Gastroesophageal sphincter (tissue), 4 donors: ENCODE measurements around the gene SMG6. TPM values are rescaled to one million over a fixed set of nuclear protein-coding genes. Genes with fewer than 3 reads are reported as not detected.
"Not testable (repeated sequence)": the region's sequence is repeated elsewhere in the genome, so short reads cannot be mapped to it uniquely, and the experiment has no call there.

ENCODE experiments used
- ATAC-seq: fragments of 150-250 bp; one replicate; pipeline ENCODE4 v1.9.1; 2016; ENCODE audit warnings: mild to moderate bottlenecking, moderate library complexity
- H3K27ac ChIP-seq, 4 donors: fragments of 200-600 bp; sonication (generic) in 3 of 4; 1 replicate in 3 of 4; 2 replicates in 1 of 4; pipeline ENCODE4 v1.5.1; 2016 to 2019
- H3K27me3 ChIP-seq: fragments of 200-600 bp; sonication (generic); one replicate; pipeline ENCODE4 v1.5.1; 2019
- H3K36me3 ChIP-seq, 2 donors: fragments of 200-600 bp; sonication (generic); one replicate each; pipeline ENCODE4 v1.5.1; 2019; ENCODE audit warnings: control low read depth in 1 of 2
- H3K4me1 ChIP-seq, 3 donors: fragments of 200-600 bp; sonication (generic); 1 replicate in 2 of 3; 2 replicates in 1 of 3; pipeline ENCODE4 v1.5.1; 2016 to 2019; ENCODE audit warnings: control low read depth in 2 of 3
- H3K4me3 ChIP-seq, 2 donors: fragments of 200-600 bp; sonication (generic); one replicate each; pipeline ENCODE4 v1.5.1; 2019; ENCODE audit warnings: mild to moderate bottlenecking in 1 of 2, moderate library complexity in 1 of 2
- H3K9me3 ChIP-seq, 3 donors: fragments of 200-600 bp; sonication (generic); one replicate each; pipeline ENCODE4 v1.5.1; 2017 to 2019; ENCODE audit warnings: control low read depth in 2 of 3
- CTCF ChIP-seq, 4 experiments: fragments of 200-600 bp in 2 of 4; fragments of 450-650 bp in 2 of 4; sonication (generic) in 1 of 4; IDR thresholded peaks; one replicate each; pipeline ENCODE4 v1.5.1; 2017 to 2019; ENCODE audit warnings: antibody characterized with exemption in 4 of 4, mild to moderate bottlenecking in 2 of 4, moderate library complexity in 2 of 4
- EP300 ChIP-seq: sonication (generic); formaldehyde crosslinking; IDR thresholded peaks from one replicate; pipeline ENCODE4 v1.6.1; 2017; ENCODE audit warnings: antibody characterized with exemption, mild to moderate bottlenecking
- POLR2A ChIP-seq, 2 donors: fragments of 450-650 bp; IDR thresholded peaks; one replicate each; pipeline ENCODE4 v1.6.1; 2017; ENCODE audit warnings: antibody characterized with exemption in 2 of 2, mild to moderate bottlenecking in 2 of 2, moderate library complexity in 1 of 2
- POLR2AphosphoS5 ChIP-seq: sonication (generic); formaldehyde crosslinking; IDR thresholded peaks from one replicate; pipeline ENCODE4 v1.6.1; 2017; ENCODE audit warnings: antibody characterized with exemption
- WGBS, 2 donors: methylation state at CpG; one replicate each; pipeline ENCODE4 v1.1.5; 2018; ENCODE audit warnings: low coverage in 1 of 2; 5-methylcytosine and 5-hydroxymethylcytosine counted together
- total RNA-seq, 4 donors: library from RNA; depleted of rRNA; stranded (reverse); fragments of >200 nt; gene quantifications; one replicate each; pipeline ENCODE4 v1.1.0, GENCODE V29; 2016

The SMG6 gene
- total RNA-seq, 4 donors from 2014 or later, result 27.2 to 75.5 (median 43.9) TPM

DNA sequence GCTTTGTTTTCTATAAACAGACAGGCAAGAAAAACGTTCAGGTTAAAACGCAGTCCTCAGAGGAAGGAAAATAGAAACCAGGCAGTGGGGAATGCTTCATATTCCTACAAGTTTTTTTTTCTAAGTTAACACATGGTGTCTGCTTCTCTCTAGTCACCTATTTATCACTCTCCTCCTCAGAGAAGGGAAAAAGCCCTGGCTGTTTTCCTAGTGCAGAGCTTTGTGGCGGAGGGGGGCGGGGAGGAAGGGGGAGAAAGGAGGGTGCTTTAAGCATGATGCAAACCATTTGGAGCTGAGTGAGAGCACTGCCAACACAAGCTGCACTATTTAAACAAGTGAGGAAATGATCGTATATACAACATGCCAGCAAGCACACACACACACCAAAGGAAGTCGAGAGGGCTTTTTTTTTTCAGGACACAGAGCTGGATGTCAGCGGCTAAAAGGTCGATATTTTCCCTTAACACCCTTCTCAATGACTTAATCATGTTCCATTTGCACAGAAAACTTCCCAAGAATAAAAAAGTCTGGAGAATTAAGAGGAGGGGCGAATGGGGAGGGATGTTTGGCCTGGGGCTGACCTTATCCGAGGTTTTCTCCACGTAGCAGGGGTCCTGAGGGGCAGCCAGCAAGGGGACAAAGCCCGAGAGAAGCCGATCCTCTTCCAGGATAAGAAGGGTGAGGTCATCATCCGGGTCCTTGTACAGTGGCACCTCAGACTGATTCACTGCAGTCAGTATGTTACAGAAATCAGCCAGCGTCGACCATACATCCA, 131.3 kb downstream of the SMG6 start:
- TF ChIP-seq POLR2A (IDR thresholded peaks at IDR 0.05) (no peak), POLR2AphosphoS5 (peak; percentile 93)
- Histone ChIP-seq H3K4me3 (peak overlapping the region; percentile 13 to 31), H3K27me3 (no peaks in the 10 kb centered on the region), H3K36me3 (peaks cover 0 to 26% of the 10 kb centered on the region in 2 donors), H3K9me3 (no peaks in the 10 kb centered on the region), H3K27ac (peak overlapping the region; percentile 85 to 97 (median 88)), H3K4me1 (peaks cover 36 to 65% (median 52%) of the 10 kb centered on the region in 3 donors)
- peak; percentile 87 for ATAC-seq
- 0 to 5% methylated on average over 7 to 14 of the region's 16 CpGs for WGBS, 2 donors

DNA sequence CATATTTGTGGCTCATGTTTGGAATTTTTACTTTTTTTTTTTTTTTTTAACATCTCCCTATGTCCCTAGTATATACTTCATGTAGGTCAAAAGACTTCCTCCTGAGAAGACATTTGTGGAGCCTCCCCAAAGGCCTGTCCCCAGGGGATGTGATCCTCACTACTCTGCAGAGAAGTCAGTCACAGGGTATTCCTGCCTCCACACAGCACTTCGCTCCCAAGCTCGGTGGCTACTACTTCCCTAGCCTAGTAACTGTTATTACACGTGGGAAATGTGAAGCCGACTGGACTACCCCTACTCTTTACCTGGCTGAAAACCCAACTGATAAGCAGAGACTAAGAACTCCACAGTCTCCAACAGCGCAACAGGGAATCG, 131.9 kb downstream of the SMG6 start:
- Histone ChIP-seq H3K4me3 (peak overlapping the region; percentile 6 to 31), H3K27ac (peak overlapping the region; percentile 85 to 97 (median 88)), H3K9me3 (no peaks in the 10 kb centered on the region), H3K4me1 (peaks cover 34 to 59% (median 46%) of the 10 kb centered on the region in 3 donors), H3K36me3 (peaks cover 0 to 26% of the 10 kb centered on the region in 2 donors), H3K27me3 (no peaks in the 10 kb centered on the region)
- no peak for TF ChIP-seq CTCF (IDR thresholded peaks at IDR 0.05)
- TF ChIP-seq POLR2A (IDR thresholded peaks at IDR 0.05), result no peak
- TF ChIP-seq EP300, result no peak
- TF ChIP-seq POLR2AphosphoS5, result no peak
- ATAC-seq, result no peak
- 0 to 13% methylated on average over 2 to 6 of the region's 6 CpGs for WGBS, 2 donors

DNA sequence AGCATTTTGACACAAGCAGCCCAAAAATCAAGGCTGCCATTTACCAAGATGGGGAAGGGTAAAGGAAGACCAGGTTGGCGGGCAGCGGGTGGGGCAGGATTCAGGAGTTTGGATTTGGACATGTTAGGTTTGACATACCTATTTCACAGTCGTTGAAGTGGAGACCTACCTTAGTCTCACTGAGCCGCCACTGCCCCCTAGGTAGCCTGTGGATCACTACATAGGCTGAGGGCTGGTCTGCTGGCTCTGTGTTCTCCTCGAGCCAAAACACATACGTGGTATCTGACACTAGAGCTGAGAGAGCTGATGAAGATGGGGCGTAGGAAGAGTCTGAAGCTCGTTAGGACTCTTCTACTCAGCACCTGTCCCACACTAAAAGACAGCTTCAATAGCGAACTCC, 133.6 kb downstream of the SMG6 start:
- no peaks in the 10 kb centered on the region for H3K27me3 ChIP-seq
- TF ChIP-seq EP300, result no peak
- no peak for TF ChIP-seq CTCF (IDR thresholded peaks at IDR 0.05)
- no peak for TF ChIP-seq POLR2A (IDR thresholded peaks at IDR 0.05)
- TF ChIP-seq POLR2AphosphoS5, result no peak
- no peaks in the 10 kb centered on the region for H3K9me3 ChIP-seq
- WGBS, 2 donors, result 87 to 88% methylated on average over 8 to 9 of the region's 9 CpGs
- peak overlapping the region in 2 of 4 donors; percentile 88 to 89 for H3K27ac ChIP-seq
- ATAC-seq, result no peak
- H3K4me1 ChIP-seq, result peaks cover 19 to 42% (median 29%) of the 10 kb centered on the region in 3 donors
- H3K4me3 ChIP-seq, result no peak overlapping the region
- H3K36me3 ChIP-seq, result peaks cover 0 to 42% of the 10 kb centered on the region in 2 donors

DNA sequence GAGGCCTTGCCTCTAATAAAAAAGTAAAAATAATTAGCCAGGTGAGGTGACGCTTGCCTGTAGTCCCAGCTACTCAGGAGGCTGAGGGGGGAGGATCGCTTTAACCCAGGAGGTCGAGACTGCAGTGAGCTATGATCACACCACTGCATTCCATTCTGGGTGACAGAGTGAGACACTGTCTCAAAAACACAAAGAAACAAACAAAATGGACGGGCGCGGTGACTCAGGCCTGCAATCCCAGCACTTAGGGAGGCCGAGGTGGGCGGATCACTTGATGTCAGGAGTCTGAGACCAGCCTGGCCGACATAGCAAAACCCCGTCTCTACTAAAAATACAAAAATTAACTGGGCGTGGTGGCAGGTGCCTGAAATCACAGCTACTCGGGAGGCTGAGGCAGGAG, 137.9 kb downstream of the SMG6 start:
- peaks cover 0 to 75% of the 10 kb centered on the region in 2 donors for H3K36me3 ChIP-seq
- WGBS, 2 donors, result 86 to 90% methylated on average over 5 to 9 of the region's 12 CpGs
- H3K27ac ChIP-seq, H3K9me3 ChIP-seq, H3K27me3 ChIP-seq, H3K4me1 ChIP-seq, H3K4me3 ChIP-seq, ATAC-seq: not testable (repeated sequence)

- WGBS, 2 donors, result 82 to 96% methylated on average over 1 to 7 of the region's 7 CpGs
- Histone ChIP-seq H3K27me3 (no peaks in the 10 kb centered on the region), H3K27ac (peak overlapping the region in 1 of 4 donors; percentile 10), H3K4me1 (peaks cover 0 to 14% (median 6%) of the 10 kb centered on the region in 3 donors), H3K36me3 (peaks cover 0 to 58% of the 10 kb centered on the region in 2 donors), H3K9me3 (no peaks in the 10 kb centered on the region), H3K4me3 (no peak overlapping the region)
- ATAC-seq, result no peak
- TF ChIP-seq CTCF (IDR thresholded peaks at IDR 0.05), result no peak
- TF ChIP-seq EP300, result no peak
- no peak for TF ChIP-seq POLR2AphosphoS5
- no peak for TF ChIP-seq POLR2A (IDR thresholded peaks at IDR 0.05)
These were observed 145.2 kb downstream of the SMG6 start for GRCh38 chr17:2158396-2158780.
